ENCODE data around the gene CADM1.

DNA sequence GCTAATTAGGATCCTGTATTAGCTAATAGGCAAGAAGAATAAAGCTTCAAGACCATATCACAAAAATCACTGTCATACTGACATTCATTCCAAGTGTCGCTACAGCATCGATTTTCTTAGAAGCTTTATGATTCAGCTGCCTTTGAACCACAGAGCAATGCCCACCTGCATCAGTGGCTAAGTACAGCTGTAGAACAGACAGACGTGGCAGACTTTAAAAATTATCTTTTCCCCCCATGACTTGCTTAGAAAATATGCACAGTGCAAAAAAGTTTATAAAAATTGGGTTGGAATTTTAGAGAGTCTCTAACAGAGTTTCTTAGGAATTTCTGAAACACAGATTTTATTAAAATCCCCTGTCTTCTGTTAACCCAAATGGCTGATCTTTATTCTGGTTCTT lies 120.8 kb downstream of the CADM1 start:
- TF ChIP-seq CTCF (IDR thresholded peaks at IDR 0.05; ENCODE audit: low read length) (no peak), EZH2 (optimal IDR thresholded peaks at IDR 0.05; ENCODE audit: low read depth, low read length) (no peak)
